ENCODE measurements around the gene ZNF625.
"Not testable (repeated sequence)": the region's sequence is repeated elsewhere in the genome, so short reads cannot be mapped to it uniquely, and the experiment has no call there.

Gene ZNF625

DNA sequence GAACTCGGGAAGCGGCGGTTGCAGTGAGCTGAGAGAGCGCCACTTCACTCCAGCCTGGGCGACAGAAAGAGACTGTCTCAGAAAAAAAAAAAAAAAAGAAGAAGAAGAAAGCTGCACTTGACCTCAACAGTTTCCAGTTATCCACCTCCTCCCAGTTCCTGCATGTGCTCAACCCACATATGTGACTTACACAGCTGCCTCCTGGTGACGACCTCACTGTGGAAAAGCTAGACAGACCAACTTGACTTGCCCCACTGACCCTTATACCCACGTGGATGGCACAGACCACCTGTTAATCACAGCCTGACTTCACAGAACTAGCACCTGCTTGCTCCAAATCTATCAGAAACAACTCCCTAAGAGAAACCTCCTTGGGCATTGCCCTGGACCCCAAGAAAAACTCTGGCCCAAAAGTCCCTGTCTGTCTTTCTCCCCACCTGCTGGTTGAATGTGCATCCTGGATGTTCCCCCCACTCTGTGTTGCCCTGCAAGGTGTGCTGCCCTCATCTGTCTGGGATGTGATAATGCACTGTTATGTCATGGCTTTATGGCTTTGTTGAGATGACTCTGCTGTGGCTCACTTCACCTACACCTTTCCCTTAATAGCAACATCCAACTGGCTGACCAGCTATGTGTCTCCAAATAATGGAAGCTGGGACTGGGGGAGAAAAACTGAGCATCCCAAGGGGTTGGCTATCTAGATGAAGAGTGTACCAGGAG, 19.2 kb downstream of the ZNF625 start:
- DNase-seq: peak in 2 of 5 experiments; percentile 14 to 39

DNA sequence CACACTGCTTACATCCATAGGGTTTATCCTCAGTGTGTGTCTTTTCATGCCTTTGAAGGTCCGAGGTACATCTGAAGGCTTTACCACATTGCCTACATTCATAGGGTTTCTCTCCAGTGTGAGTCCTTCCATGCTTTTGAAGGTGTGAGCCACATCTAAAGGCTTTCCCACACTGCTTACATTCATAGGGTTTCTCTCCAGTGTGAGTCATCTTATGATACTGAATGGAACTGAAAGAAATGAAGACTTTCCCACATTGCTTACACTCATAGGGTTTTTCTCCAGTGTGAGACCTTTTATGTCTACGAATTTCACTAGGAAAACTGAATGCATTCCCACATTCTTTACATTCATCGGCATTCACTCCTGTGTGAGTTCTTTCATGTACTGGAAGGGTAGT, 23.5 kb downstream of the ZNF625 start:
- DNase-seq: peak in 1 of 5 experiments; percentile 24

DNA sequence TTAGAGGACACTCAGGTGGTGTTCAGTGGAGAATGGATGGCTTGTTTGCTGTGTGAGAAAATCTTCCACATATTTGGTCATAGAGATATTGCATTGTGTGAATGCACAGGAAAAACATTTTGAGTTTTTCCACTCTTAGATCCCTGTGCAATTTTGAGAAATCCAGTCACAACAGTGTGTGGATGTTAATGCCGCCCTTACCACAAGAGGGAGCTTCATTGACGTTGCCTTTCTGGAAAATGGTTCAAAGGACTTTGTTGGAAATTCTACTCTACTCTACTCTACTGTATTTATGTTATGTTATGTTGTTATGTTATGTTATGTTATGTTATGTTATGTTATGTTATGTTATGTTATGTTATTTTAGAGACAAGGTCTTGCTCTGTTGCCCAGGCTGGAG, 29.8 kb downstream of the ZNF625 start:
- no peak for DNase-seq

DNA sequence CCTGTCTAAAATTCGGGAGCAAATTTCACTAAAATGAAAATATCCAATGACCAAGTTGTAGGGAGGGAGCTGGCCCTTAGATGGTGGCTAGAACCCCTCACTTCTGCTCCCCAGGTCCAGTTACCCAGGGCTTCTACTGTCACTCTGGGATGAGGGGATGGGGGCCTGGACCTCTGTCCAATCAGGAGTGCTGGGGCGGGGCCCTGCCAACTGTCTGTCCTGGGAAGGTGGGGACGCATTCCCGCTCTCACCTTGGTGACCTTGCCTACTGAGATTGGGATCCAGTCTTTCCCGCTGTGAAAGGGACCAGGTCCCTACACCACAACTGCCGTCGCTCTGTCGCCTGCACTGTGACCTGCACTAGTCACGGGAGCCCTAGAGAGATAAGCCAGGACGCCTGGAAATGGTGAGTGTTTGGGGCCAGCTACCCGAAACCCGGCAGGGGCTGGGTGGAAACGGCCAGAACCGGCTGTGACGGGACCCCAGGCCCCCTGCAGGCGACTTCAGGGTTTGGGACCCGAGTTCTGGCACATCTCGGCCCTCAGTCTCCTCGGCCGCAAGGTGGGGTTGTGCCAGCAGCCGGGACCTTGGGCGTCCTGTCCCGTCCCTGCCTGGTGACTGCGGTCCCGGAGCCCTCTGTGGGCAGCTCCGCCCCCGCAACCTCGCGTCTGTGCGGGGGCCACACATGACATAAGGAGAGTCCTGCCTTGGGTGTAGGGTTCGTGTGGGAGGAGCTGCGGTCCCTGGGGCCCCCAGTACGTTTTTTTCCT, 39.1 kb downstream of the ZNF625 start:
- DNase-seq: no peak

DNA sequence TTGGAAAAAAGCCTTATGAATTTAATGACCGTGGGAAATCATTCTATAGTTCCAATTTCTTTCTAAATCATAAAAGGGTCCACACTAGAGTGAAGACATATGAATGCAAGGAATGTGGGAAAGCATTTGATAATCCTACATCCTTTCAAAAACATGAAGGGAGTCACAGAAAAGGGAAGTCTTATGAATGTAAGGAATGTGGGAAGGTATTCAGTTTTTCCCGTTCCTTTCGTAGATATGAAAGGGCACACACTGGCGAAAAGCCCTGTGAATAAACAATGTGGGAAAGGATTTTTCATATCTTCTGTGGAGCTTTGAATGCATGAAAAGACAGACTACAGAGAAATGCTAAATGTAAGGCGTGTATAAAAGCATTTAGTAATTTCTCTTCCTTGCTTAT, 43.4 kb downstream of the ZNF625 start:
- no peak for DNase-seq

DNA sequence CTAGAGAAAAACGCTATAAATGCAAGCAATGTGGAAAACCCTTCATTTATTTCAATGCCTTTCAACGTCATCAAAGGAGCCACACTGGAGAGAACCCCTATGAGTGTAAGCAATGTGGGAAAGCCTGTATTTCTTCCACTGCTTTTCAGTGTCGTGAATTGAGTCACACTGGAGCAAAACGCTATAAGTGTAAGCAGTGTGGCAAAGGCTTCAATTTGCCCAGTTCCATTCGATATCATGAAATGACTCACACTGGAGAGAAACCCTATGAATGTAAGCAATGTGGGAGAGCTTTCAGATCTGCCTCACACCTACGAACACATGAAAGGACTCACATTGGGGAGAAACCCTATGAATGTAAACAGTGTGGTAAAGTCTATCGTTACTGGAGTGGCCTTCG, 43.8 kb downstream of the ZNF625 start:
- DNase-seq: no peak

DNA sequence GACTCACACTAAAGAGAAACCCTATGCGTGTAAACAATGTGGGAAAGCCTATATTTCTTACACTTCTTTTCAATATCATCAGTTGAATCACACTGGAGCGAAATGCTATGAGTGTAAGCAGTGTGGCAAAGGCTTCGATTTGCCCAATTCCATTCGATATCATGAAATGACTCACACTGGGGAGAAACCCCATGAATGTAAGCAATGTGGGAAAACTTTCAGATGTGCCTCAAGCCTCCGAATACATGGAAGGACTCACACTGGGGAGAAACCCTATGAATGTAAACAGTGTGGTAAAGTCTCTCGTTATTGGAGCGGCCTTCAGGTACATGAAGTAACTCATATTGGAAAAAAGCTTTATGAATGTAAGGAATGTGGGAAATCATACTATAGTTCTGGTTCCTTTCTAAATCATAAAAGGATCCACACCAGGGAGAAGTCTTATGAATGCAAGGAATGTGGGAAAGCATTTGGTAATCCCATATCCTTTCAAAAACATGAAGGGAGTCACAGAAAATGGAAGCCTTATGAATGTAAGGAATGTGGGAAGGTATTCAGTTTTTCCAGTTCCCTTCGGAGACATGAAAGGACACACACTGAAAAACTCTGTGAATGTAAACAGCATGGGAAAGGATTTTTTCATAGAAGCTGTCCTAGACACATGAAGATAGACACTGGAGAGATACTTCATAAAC, 44.4 kb downstream of the ZNF625 start:
- no peak for DNase-seq

DNA sequence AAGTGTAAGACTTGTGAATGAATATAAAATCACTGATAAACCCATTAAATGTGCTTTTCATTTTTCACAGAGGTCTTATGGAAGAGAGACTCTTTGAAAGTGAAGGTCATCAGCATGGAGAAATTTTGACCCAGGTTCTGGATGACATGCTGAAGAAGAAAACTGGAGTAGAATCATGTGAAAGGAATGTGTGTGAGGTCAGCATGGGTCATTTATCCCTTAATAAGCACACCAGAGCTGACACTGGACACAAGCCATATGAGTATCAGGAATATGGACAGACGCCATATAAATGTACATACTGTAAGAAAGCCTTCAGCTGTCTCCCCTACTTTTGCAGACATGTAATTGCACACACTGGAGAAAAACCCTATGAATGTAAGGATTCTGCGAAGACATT, 45.4 kb downstream of the ZNF625 start:
- DNase-seq: no peak

DNA sequence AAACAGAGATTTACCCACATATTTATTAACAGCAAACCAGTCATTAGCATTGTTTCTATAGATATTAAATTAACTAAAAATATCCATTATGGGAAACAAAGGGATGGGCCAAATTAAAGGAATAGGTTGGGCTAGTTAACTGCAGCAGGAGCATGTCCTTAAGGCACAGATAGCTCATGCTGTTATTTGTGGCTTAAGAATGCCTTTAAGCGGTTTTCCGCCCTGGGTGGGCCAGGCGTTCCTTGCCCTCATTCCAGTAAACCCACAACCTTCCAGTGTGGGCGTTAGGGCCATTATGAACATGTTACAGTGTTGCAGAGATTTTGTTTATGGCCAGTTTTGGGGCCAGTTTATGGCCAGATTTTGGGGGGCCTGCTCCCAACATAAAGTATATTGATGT, 52.6 kb downstream of the ZNF625 start:
- DNase-seq: not testable (repeated sequence)

DNA sequence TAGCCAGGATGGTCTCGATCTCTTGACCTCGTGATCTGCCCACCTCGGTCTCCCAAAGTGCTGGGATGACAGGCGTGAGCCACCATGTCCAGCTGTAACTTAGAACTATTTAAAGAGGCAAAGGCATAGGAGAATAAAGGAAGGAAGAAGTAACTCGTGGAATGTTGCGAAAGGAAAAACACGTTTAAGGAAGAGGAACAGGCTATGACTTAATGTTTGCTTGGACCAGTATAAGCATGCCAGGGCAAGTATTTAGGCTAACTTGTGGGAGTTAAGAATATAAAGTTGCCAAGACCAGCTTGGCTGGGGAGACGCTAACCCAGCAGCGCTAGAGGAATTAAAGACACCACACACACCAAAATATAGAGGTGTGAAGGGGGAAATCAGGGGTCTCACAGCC, 58.5 kb downstream of the ZNF625 start:
- DNase-seq: no peak

DNA sequence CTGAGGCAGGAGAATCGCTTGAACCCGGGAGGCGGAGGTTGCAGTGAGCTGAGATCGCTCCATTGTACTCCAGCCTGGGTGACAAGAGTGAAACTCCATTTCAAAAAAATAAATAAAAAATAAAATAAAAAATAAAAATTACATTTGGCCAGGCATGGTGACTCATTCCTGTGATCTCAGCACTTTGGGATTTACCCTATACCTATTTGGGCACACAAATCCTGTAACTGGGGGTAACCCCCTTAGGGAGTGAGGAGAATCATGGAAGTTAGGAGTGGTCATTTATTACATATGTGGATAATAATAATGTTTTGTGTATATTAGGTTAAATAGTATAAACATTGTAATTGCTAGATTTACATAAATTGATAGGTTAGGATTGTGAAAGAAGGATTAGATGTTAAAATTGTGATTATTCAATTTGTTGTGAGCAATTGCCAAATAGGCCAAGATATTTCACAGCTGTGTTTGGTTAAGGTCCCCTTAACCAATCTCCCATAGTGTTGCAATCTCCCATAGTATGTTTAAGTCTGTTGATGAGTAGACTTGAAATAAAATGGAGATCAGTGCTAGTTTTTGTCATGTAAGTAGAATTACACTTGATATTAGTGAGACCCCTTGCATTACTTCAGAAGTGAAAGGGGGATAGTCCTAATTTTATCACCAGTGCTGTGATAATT, 61.3 kb downstream of the ZNF625 start:
- DNase-seq: no peak

Data from T-helper 2 cell (primary cell).